Neural cell (in vitro differentiated cells): Measurements from ENCODE around the gene NCEH1.

Source experiments
- EZH2 ChIP-seq: fragments of 200-600, 300-800 bp; shearing (Covaris generic), sonication (generic); IDR thresholded peaks from 2 replicates; pipeline ENCODE4 v1.6.1; 2014; ENCODE audit warnings: antibody characterized with exemption, low read length, borderline replicate concordance, mild to moderate bottlenecking; ENCODE audit not compliant: insufficient read depth, poor library complexity, severe bottlenecking
- POLR2AphosphoS5 ChIP-seq: IDR thresholded peaks from 2 replicates; pipeline ENCODE4 v1.6.1; 2012
- RAD21 ChIP-seq: fragments of 450-650 bp; conservative IDR thresholded peaks from 2 replicates; pipeline ENCODE4 v1.6.1; 2014; ENCODE audit warnings: antibody characterized with exemption, mild to moderate bottlenecking, moderate library complexity
- TAF1 ChIP-seq: IDR thresholded peaks from 2 replicates; pipeline ENCODE4 v1.6.1; 2012; ENCODE audit warnings: low read depth
- TF ChIP-seq, protein P1 (sequence below): fragments of 450-650 bp; IDR thresholded peaks from 2 replicates; pipeline ENCODE4 v1.5.1; 2014; ENCODE audit warnings: antibody characterized with exemption, mild to moderate bottlenecking, moderate library complexity; ENCODE audit not compliant: poor library complexity, severe bottlenecking
- TF ChIP-seq, protein P2 (sequence below): IDR thresholded peaks from 2 replicates; pipeline ENCODE4 v1.6.1; 2012; ENCODE audit warnings: borderline replicate concordance

GRCh38 chr3:172700936-172701455, 9.9 kb downstream of the NCEH1 start:
- TF ChIP-seq, protein P1, sequence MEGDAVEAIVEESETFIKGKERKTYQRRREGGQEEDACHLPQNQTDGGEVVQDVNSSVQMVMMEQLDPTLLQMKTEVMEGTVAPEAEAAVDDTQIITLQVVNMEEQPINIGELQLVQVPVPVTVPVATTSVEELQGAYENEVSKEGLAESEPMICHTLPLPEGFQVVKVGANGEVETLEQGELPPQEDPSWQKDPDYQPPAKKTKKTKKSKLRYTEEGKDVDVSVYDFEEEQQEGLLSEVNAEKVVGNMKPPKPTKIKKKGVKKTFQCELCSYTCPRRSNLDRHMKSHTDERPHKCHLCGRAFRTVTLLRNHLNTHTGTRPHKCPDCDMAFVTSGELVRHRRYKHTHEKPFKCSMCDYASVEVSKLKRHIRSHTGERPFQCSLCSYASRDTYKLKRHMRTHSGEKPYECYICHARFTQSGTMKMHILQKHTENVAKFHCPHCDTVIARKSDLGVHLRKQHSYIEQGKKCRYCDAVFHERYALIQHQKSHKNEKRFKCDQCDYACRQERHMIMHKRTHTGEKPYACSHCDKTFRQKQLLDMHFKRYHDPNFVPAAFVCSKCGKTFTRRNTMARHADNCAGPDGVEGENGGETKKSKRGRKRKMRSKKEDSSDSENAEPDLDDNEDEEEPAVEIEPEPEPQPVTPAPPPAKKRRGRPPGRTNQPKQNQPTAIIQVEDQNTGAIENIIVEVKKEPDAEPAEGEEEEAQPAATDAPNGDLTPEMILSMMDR, result no peak
- TF ChIP-seq RAD21, result no peak
- TF ChIP-seq EZH2, result no peak
- TF ChIP-seq TAF1, result no peak
- TF ChIP-seq, protein P2, sequence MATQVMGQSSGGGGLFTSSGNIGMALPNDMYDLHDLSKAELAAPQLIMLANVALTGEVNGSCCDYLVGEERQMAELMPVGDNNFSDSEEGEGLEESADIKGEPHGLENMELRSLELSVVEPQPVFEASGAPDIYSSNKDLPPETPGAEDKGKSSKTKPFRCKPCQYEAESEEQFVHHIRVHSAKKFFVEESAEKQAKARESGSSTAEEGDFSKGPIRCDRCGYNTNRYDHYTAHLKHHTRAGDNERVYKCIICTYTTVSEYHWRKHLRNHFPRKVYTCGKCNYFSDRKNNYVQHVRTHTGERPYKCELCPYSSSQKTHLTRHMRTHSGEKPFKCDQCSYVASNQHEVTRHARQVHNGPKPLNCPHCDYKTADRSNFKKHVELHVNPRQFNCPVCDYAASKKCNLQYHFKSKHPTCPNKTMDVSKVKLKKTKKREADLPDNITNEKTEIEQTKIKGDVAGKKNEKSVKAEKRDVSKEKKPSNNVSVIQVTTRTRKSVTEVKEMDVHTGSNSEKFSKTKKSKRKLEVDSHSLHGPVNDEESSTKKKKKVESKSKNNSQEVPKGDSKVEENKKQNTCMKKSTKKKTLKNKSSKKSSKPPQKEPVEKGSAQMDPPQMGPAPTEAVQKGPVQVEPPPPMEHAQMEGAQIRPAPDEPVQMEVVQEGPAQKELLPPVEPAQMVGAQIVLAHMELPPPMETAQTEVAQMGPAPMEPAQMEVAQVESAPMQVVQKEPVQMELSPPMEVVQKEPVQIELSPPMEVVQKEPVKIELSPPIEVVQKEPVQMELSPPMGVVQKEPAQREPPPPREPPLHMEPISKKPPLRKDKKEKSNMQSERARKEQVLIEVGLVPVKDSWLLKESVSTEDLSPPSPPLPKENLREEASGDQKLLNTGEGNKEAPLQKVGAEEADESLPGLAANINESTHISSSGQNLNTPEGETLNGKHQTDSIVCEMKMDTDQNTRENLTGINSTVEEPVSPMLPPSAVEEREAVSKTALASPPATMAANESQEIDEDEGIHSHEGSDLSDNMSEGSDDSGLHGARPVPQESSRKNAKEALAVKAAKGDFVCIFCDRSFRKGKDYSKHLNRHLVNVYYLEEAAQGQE, result no peak
- TF ChIP-seq POLR2AphosphoS5, result no peak
